GM12892 (cell line): Measurements from ENCODE around the gene FCN2.

Source experiments
- DNase-seq: peaks from one replicate; pipeline ENCODE4 v3.0.0; 2011; ENCODE audit not compliant: insufficient read length
- FAIRE-seq: peaks from 2 replicates; lab custom pipeline; 2011; peaks lifted over from hg19 to GRCh38; lab: Jason Lieb, UNC
- POLR2A ChIP-seq: IDR thresholded peaks from 2 replicates; pipeline ENCODE4 v1.6.1; 2011; ENCODE audit warnings: low read depth, low read length, control low read depth
- POLR2AphosphoS5 ChIP-seq: IDR thresholded peaks from 2 replicates; pipeline ENCODE4 v1.6.1; 2011; ENCODE audit warnings: low read depth, low read length, control low read depth
- TAF1 ChIP-seq: IDR thresholded peaks from 2 replicates; pipeline ENCODE4 v1.6.1; 2011; ENCODE audit warnings: low read depth, mild to moderate bottlenecking, control low read depth, low read length, borderline replicate concordance

Gene FCN2

DNA sequence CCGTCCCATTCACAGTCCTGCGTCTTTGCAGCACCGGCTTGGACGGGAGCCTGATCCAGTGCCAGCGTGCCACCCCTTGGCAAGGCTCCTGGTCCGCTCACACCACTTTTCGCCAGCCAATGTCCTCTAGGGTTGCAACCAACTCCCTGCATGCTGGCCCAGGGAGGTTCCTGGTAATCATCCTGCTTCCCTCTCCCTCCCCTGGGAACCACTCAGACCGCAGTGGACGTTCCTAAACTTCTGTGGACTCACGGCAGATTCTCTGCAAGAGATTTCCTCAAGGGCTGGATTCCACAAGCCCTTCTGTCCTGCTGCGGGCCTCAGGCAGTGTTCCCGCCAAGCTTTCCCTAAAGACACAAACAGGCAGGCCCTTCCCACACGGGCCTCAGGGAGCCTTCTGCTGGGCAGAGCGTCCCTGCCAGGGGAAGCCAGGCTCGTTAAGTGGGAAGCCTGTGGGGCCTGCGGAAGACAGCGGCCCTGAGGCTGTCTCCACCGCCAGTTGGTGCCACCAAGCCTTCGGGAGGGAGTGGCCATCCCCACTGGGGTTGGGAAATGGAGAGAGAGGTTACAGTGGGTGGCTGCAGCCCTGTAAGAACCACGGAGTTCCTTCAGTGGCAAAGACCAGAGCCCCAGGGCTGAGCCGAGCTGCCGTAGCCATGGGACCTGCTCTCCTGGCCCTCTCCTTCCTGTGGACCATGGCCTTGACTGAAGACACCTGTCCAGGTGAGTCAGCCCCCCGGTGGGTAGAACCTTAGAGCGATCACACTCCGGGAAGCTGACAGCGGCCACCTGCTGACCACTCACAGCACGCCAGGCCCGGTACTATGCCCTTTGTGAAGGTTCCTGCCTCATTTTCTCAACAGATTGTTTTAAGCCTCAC, 16.4 kb upstream of the FCN2 start:
- FAIRE-seq: no peak
- DNase-seq: no peak
- TF ChIP-seq TAF1 (no peak), POLR2A (no peak), POLR2AphosphoS5 (no peak)

DNA sequence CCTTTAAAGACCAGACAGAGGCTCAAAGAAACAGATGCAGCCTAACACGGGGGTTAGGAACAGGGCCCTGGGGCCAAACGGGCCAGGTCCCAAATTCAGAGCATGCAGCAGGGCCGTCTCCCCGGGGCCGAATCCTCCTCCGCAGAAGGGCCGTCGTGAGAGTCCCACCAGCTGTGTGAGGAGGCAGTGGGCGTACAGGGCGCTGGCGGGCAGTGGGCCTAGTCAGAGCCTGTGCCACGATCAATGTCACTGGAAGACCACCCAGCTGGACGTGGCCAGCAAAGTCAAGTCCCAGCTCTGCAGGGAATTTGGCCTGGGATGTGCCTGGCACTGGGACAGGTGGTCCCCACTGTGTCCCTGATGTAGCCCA, 15.8 kb upstream of the FCN2 start:
- TF ChIP-seq TAF1 (no peak), POLR2AphosphoS5 (no peak), POLR2A (no peak)
- FAIRE-seq (no peak), DNase-seq (no peak)

DNA sequence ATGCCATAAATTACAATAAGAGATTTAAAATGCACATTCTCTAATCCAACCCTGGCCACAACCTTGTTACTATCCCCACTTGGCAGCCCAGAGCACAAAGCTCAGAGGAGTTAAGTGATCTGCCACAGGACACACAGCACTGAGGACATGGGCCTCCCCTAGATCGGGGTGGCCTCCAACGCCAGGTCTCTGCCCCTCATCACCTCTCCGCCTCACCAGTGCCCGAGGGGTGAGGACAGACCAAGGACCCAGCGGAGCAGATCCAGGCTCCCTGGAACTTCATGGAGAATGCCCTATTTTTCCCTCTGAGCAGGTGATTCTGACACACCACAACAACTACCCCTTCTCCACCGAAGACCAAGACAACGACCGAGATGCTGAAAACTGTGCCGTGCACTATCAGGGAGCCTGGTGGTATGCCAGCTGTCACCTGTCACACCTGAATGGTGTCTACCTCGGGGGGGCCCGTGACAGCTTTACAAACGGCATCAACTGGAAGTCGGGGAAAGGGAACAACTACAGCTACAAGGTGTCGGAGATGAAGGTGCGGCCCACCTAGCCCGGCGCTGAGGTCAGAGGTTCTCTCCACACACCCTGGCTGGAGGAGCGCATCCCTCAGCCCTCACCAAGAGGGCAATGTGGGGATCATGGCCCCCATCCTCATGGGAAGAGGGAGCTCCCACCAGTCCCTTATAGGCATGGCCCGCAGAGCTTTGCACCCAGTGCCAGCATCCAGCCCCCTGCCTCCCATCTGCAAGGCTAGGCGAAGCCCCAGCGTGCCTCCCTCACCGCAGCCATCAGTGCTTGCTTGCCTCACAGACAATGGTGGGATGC, 12.5 kb upstream of the FCN2 start:
- DNase-seq (no peak), FAIRE-seq (no peak)
- no peak for TF ChIP-seq POLR2A
- no peak for TF ChIP-seq TAF1
- TF ChIP-seq POLR2AphosphoS5: no peak

DNA sequence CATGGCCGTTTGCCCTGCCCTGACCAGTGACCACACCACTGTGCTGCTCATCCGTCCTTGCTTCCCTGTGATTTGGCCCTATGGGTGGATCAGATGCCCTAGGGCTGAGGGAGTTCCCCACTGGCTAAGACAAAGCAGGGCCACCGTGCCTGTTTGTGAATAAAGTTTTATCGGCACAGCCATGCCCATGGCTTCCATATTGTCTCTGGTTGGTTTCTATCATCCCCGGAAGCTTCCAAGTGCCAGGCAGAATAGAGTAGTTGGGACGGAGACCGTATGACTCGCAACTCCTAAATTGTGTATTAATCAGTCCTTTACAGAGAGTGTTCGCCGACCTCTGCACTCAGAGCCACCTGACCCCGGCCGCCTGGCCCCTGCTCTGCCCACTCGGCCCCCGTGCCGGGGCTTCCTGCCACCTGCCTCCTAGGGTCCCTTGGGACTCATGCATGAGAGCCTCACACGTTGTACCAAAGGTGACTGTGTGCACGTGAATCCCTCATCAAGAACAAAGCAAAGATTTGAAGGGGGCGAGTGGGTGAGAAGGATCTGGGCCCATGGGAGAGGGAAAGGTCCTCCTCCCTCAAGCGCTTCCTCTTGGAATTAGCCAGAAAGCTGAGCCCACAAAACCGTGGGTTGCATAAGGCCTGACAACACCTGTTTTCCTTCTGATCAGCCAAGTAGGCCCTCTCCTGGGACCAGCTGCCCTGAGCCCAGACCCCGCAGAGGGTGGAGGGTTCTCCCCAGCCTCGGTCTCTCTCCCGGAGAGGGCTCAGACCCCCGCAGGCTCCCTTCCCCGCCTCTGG, 11.7 kb upstream of the FCN2 start:
- no peak for FAIRE-seq
- no peak for TF ChIP-seq POLR2AphosphoS5
- DNase-seq: no peak

DNA sequence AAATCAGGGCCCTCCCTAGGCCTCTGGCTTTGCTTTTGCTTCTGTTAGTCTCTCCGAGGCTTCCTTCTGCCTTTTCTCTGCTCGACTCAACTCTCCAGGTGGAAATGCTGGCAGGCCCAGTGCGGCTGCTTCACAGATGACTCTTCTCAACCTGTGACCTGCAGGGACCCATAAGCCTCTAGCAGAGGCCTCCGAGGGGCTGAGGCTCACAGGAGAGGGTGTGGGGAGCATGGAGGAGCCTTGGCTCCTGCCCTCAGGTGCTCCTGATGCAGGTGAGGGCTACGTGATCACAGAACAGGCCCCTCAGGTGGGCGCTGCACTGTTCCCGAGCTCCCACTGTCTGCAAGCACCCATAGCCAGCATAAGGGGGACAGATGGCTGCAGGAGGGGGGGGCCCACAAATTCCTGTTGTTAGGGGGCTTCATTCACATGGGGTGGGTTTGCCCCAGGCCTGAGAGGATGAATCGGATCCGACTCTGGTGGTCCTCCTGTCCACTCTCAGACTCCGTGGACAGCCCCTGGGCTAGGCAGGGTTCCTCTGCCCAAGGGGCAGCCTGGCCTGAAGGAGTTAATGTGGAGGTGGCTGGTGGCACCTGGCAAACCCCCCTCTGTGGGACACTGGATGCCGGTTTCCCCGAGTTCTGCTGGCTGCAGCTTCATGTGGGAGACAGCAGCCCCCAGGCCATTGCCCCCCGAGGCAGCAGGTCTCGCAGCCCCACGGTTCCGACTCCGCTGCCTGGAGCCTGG, 10.9 kb upstream of the FCN2 start:
- DNase-seq: no peak
- FAIRE-seq: no peak
- TF ChIP-seq TAF1: no peak
- no peak for TF ChIP-seq POLR2A
- no peak for TF ChIP-seq POLR2AphosphoS5

DNA sequence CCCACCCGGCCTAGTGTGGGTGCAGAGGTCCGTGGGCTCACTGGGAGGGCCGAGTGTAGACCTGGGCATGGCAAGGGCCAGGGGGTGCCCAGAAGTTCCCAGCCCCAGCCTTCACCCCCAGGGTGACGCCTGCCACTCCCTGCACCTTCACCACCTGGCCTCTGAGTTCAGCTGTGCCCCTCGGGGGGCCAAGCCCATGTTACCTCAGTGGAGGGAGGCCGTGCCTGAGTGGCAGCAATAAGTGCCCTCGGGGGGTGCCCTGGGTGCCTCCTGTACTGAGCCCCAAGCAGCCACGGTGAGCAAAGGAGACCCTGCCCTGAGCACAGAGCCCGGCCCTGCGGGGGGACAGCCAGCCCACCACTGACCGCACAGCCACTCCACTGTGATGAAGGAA, 10.3 kb upstream of the FCN2 start:
- DNase-seq (no peak), FAIRE-seq (no peak)
- TF ChIP-seq POLR2A: no peak
- no peak for TF ChIP-seq POLR2AphosphoS5
- TF ChIP-seq TAF1: no peak

DNA sequence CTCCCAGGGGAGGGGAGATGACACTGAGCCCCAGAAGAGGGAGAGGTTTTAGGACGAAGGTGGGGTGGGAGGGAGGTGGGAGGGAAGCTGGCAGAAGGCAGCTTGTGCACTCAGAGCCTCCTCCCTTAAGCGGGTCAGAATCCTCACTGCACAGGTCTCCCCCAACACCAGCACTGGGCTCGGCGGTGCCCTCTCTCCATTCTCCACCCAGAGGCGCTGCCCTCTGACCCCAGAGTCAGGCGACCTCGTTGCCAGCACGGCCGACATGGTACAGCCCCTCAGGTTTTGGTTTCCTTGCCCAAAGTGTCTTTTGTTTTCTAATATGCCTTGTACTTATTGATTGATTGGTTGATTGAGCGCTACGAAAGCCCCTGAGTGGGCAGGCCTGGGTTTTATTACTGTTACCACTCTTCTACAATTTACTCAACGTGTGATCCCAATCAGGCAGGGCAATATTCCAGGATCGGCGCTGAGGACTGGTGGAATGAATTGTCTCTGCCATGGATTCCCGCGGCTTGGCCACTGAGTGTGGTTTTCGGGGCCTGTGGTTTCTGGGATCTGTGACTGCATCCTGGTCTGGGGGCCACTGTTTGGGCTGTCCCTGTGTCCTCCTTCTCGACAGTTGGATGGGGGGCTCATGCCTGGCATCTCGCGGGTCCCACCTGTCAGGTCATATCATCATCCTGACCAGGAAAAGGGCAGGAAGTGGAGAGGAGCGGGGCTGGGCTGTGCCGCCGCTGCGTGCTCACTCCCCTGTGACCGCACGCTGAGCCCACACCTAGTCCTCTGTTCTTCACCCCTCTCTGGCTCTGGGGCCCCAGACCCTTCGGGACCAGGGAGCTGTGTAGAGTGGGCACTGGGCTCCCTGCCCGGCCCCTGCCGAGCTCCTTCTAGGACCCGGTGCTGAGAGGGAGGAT, 9.6 kb upstream of the FCN2 start:
- no peak for FAIRE-seq
- TF ChIP-seq POLR2AphosphoS5 (no peak), TAF1 (no peak), POLR2A (no peak)
- DNase-seq: no peak

DNA sequence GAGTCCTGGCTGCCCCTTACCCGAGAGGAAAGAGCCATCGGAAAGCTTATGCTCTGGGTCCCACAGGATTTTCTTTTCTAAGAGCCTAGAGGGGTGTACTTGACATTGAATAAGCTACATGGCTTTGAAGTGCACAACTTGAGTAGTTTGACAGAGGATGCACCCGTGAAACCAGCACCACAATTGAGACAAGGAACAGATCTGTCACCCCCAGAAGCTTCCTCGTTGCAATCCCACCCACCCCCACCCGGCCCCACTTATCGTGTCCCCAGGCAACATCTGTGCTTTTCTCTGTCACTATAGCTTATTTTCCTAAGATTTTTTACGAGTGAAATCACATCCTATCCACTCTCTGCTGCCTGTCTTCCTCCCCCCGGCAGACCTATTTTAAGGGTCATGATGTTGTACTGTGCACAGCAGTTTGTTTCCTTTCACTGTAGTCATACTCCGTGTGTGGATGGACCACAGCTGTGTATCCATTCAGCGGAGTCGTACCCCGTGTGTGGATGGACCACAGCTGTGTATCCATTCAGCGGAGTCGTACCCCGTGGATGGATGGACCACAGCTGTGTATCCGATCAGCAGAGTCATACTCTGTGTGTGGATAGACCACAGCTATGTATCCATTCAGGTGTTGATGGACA, 8.8 kb upstream of the FCN2 start:
- FAIRE-seq (no peak), DNase-seq (no peak)
- TF ChIP-seq POLR2AphosphoS5 (no peak), POLR2A (no peak), TAF1 (no peak)

DNA sequence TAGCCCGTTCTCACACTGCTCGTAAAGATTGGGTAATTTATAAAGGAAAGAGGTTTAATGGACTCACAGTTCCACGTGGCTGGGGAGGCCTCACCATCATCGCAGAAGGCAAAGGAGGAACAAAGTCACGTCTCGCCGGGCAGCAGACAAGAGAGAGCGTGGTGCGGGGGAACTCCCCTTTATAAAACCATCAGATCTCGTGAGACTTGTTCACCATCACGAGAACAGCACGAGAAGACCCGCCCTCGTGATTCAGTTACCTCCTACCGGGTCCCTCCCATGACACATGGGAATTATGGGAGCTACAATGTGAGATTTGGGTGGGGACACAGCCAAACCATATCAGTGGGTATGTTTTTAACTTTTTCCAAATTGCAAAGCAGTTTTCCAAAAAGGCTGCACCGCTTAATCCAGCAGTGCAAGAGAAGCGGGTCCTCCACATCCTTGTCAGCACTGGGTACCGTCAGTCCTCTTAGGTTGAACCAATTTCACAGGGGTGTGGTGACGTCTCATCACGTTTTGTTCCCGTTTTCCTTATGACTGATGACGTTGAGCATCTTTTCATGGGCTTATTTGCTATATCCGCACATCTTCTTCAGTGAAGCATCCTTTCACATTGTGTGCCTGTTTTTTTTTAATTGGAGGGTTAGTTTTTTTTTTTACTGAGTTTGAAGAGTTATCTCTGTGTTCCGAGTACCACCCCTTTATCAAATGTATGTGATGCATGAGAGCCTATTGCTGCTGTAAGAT, 8.0 kb upstream of the FCN2 start:
- TF ChIP-seq POLR2AphosphoS5: no peak
- no peak for TF ChIP-seq POLR2A
- TF ChIP-seq TAF1: no peak
- FAIRE-seq (no peak), DNase-seq (no peak)
